Sigmoid colon (tissue), 7 donors: Measurements from ENCODE around the gene NKD2. TPM values are rescaled to one million over a fixed set of nuclear protein-coding genes. Genes with fewer than 3 reads are reported as not detected.
"Not testable (repeated sequence)": the region's sequence is repeated elsewhere in the genome, so short reads cannot be mapped to it uniquely, and the experiment has no call there.

ENCODE experiments used
- DNase-seq: peaks from one replicate; pipeline ENCODE4 v3.0.0-alpha.2; 2019
- H3K27ac ChIP-seq, 4 donors: fragments of 200-600 bp; sonication (generic); one replicate each; pipeline ENCODE4 v1.5.1; 2016 to 2019; ENCODE audit warnings: mild to moderate bottlenecking in 1 of 4
- H3K27me3 ChIP-seq, 3 donors: fragments of 200-600 bp; sonication (generic); one replicate each; pipeline ENCODE4 v1.5.1; 2019; ENCODE audit warnings: mild to moderate bottlenecking in 1 of 3
- H3K36me3 ChIP-seq, 4 donors: fragments of 200-600 bp; sonication (generic); one replicate each; pipeline ENCODE4 v1.5.1; 2016 to 2019
- H3K4me1 ChIP-seq, 4 donors: fragments of 200-600 bp; sonication (generic); one replicate each; pipeline ENCODE4 v1.5.1; 2017 to 2019
- H3K4me3 ChIP-seq, 4 donors: fragments of 200-600 bp; sonication (generic); one replicate each; pipeline ENCODE4 v1.5.1; 2017 to 2019; ENCODE audit warnings: mild to moderate bottlenecking in 2 of 4, moderate library complexity in 1 of 4
- H3K9me3 ChIP-seq, 4 donors: fragments of 200-600 bp in 3 of 4; sonication (generic) in 3 of 4; one replicate each; pipeline versions ENCODE4 v1.5.1 to v1.6.1; 2013 to 2019
- EP300 ChIP-seq, 4 donors: sonication (generic); formaldehyde crosslinking; IDR thresholded peaks; one replicate each; pipeline ENCODE4 v1.6.1; 2017; ENCODE audit warnings: antibody characterized with exemption in 4 of 4
- POLR2A ChIP-seq, 2 donors: fragments of 450-650 bp; IDR thresholded peaks; one replicate each; pipeline ENCODE4 v1.6.1; 2016; ENCODE audit warnings: antibody characterized with exemption in 2 of 2, mild to moderate bottlenecking in 2 of 2, moderate library complexity in 2 of 2
- POLR2AphosphoS5 ChIP-seq, 4 donors: sonication (generic); formaldehyde crosslinking; IDR thresholded peaks; one replicate each; pipeline ENCODE4 v1.6.1; 2017; ENCODE audit warnings: antibody characterized with exemption in 4 of 4
- WGBS, 2 donors: extraction: QIAGEN DNeasy Blood & Tissue Kit; methylation state at CpG; one replicate each; pipeline ENCODE4 v1.1.7; 2013; 5-methylcytosine and 5-hydroxymethylcytosine counted together
- intact Hi-C: fragments of 100-400 bp; cut with DNase I; formaldehyde crosslinking; loops from one replicate; pipeline ENCODE4 v1.15.1; 2023
- polyA plus RNA-seq, 3 donors: library from polyadenylated mRNA; stranded (reverse); fragments of 200-250 nt; gene quantifications; one replicate each; pipeline ENCODE4 v1.2.3, GENCODE V29; 2013
- total RNA-seq, 4 donors: library from RNA; depleted of rRNA; stranded (reverse); fragments of >200 nt; gene quantifications; one replicate each; pipeline ENCODE4 v1.1.0, GENCODE V29; 2016
- TF ChIP-seq, protein P1 (sequence below), 4 experiments: fragments of 450-650 bp in 3 of 4; fragments of 200-600 bp in 1 of 4; IDR thresholded peaks; one replicate each; pipeline ENCODE4 v1.5.1; 2016 to 2019; ENCODE audit warnings: antibody characterized with exemption in 4 of 4, mild to moderate bottlenecking in 3 of 4, moderate library complexity in 2 of 4
- donor health status: healthy with polysubstance abuse.
- donor health status: Bipolar disorder and iron deficiency.
- donor health status: healthy.

Gene NKD2
- total and polyA plus RNA-seq, 7 donors, result 0.60 to 4.4 (median 1.8) TPM

DNA sequence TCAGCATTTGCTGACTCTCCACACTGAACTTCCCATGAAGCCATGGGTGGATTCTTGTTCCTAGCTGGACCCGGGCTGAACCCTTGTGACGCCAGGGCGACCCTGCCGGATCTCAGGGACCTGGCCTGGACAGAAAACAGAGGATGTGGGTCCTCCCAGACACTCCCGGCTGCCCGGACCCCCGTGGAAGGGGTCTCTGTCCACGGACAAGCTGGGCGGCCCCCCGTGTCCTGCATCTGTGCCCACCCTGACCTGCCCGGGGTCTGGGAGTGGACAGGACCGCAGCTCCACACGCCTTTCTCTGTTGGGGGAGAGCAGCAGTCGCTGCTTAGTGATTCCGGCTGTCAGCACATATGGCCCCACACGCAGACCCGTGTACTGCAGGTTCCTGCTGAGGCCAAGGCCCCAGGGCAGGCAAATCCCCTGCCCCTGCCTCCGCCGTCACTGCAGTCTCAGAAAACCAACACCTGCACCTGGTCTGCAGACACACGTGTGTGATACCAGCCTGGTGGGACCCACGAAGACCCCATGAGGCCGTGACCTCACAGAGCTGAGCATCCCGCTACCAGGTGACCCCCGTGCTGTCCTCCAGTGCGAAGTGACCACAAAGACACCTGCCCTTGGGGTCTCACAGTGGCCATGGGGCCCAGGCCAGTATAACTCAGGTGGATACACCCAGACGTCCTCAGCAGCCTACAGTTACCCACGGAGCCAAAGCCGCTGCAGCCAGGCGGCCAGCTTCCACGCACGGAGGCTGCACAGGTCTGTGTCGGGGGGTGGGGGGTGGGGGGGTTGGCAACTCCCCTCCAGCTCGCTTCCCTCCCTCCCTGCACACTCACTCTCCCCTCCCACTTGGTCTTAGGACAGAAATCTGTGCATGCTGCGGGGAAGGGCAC lies 50.6 kb downstream of the NKD2 start:
- Histone ChIP-seq H3K4me3 (no peak overlapping the region), H3K4me1 (no peaks in the 10 kb centered on the region), H3K9me3 (no peaks in the 10 kb centered on the region), H3K36me3 (peaks cover 5 to 82% (median 39%) of the 10 kb centered on the region in 4 donors), H3K27me3 (no peaks in the 10 kb centered on the region), H3K27ac (no peak overlapping the region)
- 94% methylated on average over 34 of the region's 34 CpGs for WGBS, 2 donors
- TF ChIP-seq POLR2AphosphoS5 (IDR thresholded peaks at IDR 0.05) (no peak), EP300 (IDR thresholded peaks at IDR 0.05) (no peak), POLR2A (IDR thresholded peaks at IDR 0.05) (no peak)
- TF ChIP-seq, protein P1, sequence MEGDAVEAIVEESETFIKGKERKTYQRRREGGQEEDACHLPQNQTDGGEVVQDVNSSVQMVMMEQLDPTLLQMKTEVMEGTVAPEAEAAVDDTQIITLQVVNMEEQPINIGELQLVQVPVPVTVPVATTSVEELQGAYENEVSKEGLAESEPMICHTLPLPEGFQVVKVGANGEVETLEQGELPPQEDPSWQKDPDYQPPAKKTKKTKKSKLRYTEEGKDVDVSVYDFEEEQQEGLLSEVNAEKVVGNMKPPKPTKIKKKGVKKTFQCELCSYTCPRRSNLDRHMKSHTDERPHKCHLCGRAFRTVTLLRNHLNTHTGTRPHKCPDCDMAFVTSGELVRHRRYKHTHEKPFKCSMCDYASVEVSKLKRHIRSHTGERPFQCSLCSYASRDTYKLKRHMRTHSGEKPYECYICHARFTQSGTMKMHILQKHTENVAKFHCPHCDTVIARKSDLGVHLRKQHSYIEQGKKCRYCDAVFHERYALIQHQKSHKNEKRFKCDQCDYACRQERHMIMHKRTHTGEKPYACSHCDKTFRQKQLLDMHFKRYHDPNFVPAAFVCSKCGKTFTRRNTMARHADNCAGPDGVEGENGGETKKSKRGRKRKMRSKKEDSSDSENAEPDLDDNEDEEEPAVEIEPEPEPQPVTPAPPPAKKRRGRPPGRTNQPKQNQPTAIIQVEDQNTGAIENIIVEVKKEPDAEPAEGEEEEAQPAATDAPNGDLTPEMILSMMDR (IDR thresholded peaks at IDR 0.05), result no peak
- intact Hi-C loops, result no loop called here
- DNase-seq, result no peak

DNA sequence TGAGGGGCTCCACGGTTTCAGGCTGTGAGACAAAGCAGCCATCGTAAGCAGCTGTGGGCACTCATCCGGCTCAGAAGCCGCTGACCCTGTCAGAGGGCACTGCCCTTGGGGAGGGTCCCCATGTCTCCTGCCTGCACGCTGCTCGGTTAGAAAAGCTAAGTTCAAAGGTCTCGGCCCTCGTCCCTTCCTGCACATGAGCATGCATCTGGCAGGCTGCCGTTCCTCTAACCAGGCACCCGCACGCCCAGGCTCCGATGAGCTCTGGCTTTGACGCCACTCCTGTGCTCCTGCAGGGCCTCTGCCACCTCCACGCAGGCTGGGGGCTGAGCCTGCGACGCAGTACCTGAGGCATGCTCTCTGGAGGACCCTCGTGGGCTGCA lies 51.3 kb downstream of the NKD2 start:
- intact Hi-C loops, result no loop called here
- peaks cover 8 to 82% (median 40%) of the 10 kb centered on the region in 4 donors for H3K36me3 ChIP-seq
- TF ChIP-seq, protein P1 (IDR thresholded peaks at IDR 0.05), result no peak
- TF ChIP-seq EP300 (IDR thresholded peaks at IDR 0.05), result no peak
- no peaks in the 10 kb centered on the region for H3K9me3 ChIP-seq
- no peak overlapping the region for H3K27ac ChIP-seq
- no peaks in the 10 kb centered on the region for H3K27me3 ChIP-seq
- no peak overlapping the region for H3K4me3 ChIP-seq
- 84 to 90% methylated on average over 17 of the region's 17 CpGs for WGBS, 2 donors
- DNase-seq, result no peak
- no peaks in the 10 kb centered on the region for H3K4me1 ChIP-seq

DNA sequence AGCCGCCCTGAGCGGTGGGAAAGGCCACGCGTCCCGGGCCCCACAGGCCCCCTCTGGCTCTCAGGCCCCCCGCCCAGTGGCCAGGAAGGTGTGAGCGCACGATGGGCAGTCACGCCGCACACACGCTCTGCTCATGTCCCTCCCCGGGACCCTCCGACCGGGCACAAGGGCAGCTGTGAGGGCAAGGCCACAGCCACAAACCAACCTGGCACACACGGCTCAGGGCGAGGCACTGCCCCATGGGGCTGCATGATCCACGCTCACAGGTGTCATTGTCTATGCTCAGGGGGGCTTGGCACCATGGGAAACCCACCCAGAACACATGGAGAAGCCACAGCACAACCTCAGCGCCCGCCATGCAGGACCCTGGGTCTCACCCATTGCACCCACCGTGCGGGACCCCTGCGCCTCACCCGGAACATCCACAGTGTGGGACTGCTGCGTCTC lies 52.0 kb downstream of the NKD2 start:
- Histone ChIP-seq H3K27me3 (no peaks in the 10 kb centered on the region), H3K4me3 (no peak overlapping the region), H3K9me3 (no peaks in the 10 kb centered on the region), H3K27ac (no peak overlapping the region), H3K4me1 (no peaks in the 10 kb centered on the region), H3K36me3 (peaks cover 8 to 82% (median 40%) of the 10 kb centered on the region in 4 donors)
- intact Hi-C loops, result no loop called here
- TF ChIP-seq POLR2A (IDR thresholded peaks at IDR 0.05) (no peak), EP300 (IDR thresholded peaks at IDR 0.05) (no peak), POLR2AphosphoS5 (IDR thresholded peaks at IDR 0.05) (no peak)
- TF ChIP-seq, protein P1 (IDR thresholded peaks at IDR 0.05), result no peak
- DNase-seq, result no peak
- 80 to 88% methylated on average over 24 of the region's 24 CpGs for WGBS, 2 donors

DNA sequence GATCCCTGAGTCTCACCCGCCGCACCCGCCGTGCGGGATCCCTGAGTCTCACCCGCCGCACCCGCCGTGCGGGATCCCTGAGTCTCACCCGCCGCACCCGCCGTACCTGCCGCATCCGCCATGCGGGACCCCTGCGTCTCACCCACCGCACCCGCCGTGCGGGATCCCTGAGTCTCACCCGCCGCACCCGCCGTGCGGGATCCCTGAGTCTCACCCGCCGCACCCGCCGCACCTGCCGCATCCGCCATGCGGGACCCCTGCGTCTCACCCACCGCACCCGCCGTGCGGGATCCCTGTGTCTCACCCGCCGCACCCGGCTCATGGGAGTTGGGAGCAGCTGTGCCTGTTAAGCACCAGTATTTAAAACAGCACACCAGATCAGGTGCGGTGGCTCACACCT lies 52.7 kb downstream of the NKD2 start:
- H3K27ac ChIP-seq, DNase-seq, intact Hi-C loops, H3K4me3 ChIP-seq, H3K4me1 ChIP-seq, H3K27me3 ChIP-seq, H3K9me3 ChIP-seq: not testable (repeated sequence)
- WGBS, 2 donors, result 91 to 95% methylated on average over 15 to 43 of the region's 43 CpGs
- peaks cover 8 to 81% (median 40%) of the 10 kb centered on the region in 4 donors for H3K36me3 ChIP-seq

DNA sequence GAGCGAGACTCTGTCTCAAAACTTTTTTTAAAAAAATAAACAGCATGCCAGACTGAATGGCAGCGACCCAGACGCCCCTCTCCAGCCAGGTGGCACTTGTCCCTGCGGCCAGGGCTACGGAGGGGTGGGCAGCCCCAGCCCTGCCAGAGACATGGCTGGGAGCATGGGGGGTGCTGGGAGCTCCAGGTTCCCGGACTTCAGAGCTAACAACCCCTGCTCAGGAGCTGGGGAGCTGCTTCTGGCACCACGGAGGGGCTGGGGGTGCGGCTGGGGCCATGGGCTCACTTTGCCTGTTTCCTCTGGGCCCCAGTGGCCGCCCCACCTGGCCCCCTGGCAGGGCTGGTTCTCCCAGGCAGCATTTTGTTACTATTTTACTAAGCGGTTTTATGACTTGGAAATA lies 53.3 kb downstream of the NKD2 start:
- H3K27ac ChIP-seq, result no peak overlapping the region
- peaks cover 8 to 74% (median 39%) of the 10 kb centered on the region in 4 donors for H3K36me3 ChIP-seq
- H3K9me3 ChIP-seq, result no peaks in the 10 kb centered on the region
- intact Hi-C loops, result no loop called here
- no peaks in the 10 kb centered on the region for H3K4me1 ChIP-seq
- no peak overlapping the region for H3K4me3 ChIP-seq
- no peak for DNase-seq
- no peaks in the 10 kb centered on the region for H3K27me3 ChIP-seq
- TF ChIP-seq, protein P1 (IDR thresholded peaks at IDR 0.05), result no peak
- no peak for TF ChIP-seq POLR2A (IDR thresholded peaks at IDR 0.05)
- WGBS, 2 donors, result 79 to 89% methylated on average over 10 of the region's 10 CpGs
